Mesenteric fat pad (tissue), 1 donor: ENCODE measurements around the gene DSG4. TPM values are rescaled to one million over a fixed set of nuclear protein-coding genes. Genes with fewer than 3 reads are reported as not detected.

Experiments
- DNase-seq: peaks from one replicate; pipeline ENCODE4 v3.0.0-alpha.2; 2020; ENCODE audit warnings: low spot score
- total RNA-seq: library from RNA; stranded (reverse); fragmentation: NEBNext Ultra II Directional; extraction: Animal tissue kit (Norgen Biotek cat#: 25700); gene quantifications from one replicate; pipeline ENCODE4 v1.2.1, GENCODE V29; 2021
- donor health status: DM: yes; HTN: yes; CAD: no.

DSG4 gene
- total RNA-seq, 1 donor from 2014 or later = not detected

DNA sequence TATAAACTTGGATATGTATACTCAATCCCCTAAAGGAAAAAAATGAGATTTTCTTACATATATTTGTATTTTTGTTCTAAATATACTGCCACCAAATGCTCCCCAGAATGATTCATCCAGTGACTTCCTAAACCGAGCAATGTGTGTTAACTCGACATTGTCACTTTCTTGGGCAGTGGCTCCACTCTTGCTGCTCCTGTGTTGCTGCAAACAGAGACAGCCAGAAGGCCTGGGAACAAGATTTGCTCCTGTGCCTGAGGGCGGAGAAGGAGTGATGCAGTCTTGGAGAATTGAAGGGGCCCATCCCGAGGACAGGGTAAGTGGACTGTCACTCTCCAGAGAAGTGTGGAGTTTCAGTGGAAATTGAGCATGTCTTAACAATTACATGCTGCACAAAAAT is 32.7 kb downstream of the DSG4 start:
- no peak for DNase-seq

DNA sequence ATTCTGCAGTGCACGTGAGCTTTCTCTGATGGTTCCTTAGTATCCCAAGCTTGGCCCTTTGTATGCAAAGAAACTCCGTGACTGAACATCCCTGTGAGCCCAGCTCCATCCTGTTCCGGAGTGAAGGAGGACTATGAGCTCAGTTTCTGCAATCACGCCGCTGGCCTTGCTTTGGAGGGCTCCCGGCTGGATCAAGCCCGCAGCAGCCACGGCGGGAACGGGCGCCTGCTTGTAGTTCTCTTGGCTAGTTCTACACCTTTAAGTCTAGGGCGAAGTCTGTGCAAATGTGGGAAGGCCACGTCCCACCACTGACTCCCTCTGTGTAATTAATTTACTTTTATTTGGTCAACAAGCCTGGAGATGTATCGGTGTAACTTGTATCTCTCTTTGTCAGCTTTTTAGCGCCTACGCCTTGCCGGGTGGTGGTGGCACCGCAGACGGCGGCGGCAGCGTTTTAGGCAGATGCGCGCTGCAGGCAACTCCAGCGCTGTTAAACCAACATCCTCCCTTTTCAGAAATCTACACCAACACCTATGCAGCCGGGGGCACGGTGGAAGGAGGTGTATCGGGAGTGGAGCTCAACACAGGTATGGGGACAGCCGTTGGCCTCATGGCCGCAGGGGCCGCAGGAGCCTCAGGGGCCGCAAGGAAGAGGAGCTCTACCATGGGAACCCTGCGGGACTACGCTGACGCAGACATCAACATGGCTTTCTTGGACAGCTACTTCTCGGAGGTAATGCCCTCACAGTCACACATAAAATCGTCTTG is 34.3 kb downstream of the DSG4 start:
- no peak for DNase-seq

DNA sequence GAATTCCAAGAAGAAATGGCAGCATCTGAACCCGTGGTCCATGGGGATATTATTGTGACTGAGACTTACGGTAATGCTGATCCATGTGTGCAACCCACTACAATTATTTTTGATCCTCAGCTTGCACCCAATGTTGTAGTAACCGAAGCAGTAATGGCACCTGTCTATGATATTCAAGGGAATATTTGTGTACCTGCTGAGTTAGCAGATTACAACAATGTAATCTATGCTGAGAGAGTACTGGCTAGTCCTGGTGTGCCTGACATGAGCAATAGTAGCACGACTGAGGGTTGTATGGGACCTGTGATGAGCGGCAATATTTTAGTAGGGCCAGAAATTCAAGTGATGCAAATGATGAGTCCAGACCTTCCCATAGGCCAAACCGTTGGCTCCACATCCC is 36.6 kb downstream of the DSG4 start:
- no peak for DNase-seq

DNA sequence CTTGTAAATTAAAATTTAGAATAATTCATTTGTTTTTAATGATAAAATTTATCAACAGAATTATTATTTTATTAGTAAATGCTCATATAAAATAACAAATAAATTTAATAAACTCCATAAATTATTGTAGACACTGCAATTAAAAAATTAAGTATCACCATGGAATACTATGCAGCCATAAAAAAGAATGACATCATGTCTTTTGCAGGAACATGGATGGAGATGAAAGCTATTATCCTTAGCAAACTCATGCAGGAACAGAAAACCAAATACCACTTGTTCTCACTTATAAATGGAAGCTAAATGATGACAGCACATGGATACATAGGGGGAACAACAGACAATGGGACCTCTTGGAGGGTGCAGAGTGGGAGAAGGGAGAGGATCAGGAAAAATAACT is 41.3 kb downstream of the DSG4 start:
- DNase-seq = no peak

DNA sequence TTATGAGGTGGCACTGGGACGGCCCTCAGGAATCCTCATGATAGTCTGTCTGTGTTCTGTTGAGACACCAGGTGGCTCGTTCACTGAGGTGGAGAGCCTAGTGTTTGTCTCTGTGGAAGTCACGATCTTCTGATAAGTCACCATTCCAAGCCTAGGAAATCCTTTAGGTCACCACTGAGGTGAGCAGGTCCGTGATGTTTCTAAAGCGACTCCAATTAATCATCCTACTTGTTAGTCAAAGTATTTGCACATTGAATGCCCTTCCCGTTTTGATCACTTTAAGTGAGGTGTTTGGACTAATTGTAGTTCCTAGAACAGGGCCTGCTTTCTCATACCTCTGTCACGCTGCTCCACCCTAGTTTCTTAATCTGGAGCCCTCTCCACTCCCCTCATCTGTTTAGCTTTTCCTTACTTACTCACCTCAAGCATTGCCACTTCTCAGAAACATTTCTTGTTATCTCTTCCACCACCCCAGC is 42.9 kb downstream of the DSG4 start:
- DNase-seq = no peak

DNA sequence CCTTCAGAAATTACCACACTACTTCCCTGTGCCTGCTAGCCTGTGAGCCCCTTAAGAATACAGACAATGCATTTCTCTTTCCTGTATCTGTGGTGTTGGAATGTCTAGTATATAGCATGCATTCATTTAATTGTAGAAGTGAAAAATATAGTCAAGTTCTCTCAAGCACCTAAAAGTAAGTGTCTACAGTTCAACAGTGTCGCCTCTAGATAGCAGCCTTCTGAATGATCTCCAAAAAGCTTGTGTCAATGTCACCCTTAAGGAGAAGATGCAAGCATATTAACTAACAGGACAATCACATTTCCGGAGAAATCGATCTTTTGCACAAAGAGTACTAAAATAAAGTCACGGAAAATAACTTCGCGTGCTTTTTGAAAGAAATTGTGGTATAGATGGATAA is 43.5 kb downstream of the DSG4 start:
- DNase-seq = no peak

DNA sequence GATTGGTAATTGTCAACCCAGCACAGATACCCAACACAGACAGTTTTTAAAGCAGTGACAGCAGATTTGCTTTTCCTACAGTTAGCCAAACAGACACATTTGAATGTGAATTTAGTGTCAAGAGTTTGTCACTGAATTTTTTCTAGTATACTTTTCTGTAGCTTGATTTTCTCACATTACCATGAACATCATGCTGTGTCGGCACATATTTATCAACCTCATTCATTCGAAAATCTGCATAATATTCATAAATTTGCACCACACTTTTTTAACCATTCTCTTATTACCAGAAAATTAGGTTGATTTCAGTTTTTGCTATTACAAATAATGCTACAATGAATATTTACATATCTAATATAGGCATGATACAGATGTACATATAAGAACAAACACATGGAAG is 43.9 kb downstream of the DSG4 start:
- no peak for DNase-seq

DNA sequence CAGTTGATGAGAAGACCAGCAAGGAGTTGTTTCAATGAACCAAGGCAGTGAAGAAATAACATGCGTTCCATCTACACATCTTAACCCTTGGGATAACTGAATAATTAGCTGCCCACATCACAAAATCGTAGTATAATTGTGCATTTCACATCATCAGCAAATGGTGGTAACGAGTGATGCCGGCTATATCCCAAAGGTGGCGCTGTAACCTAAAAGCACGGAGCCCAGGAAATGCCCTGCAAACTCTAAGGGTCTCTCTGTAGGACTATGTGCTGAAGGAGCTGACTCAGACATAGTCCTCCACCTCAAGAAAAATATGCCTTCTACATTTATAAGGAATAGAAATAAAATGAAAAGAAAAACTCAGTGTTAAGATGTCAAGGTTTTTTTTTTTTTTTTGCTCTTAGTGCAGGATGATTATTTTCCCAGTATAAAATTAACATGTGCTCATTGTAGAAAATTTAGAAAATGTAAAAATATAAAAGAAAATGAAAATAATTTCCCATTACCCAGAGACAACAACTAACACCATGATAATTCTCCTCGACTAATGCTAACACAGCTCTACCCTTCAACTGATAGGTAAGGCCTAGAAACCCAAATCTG is 47.9 kb downstream of the DSG4 start:
- DNase-seq = no peak

DNA sequence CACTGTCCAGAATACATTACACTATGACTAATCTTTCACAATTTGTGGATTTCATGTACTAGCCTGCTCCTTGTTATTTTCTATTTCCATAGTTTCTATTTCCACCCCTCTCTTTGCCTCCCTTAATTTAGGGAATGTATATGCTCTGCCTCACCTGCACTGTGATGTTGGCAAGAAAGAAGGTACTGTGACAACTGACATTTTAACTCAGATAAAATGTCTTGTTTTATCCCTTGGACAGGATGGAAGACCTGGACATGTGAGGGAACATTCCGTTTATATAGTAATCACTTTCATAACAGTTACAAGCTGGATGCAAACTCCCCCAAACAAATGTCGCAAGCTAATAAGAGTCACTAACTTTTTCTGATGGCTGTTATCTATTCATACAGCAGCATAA is 49.4 kb downstream of the DSG4 start:
- DNase-seq = no peak

DNA sequence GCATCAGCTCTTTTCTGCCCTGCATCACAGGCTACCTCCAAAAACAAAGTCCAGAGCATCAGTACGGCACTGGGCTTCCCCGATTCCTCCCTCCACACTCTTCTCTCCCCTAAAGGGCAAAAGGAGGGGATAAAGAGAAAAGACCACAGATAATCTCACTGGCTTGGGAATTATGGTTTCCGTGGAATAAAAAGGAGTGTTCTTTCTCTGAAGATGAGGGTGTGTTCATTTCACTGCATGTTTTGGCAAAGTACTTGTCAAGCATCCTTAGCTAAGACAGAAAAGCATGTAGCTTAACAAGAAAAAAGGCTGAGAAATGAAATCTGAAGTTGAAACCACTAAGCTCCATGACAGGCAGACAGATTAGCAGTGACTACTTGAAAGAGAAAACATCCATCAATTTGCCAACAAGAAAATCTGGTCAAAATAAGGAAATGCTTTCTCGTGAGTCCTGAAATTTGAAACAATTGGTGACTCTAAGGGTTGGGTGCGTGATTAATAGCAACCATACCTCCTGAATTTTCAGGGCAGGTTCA is 50.4 kb downstream of the DSG4 start:
- DNase-seq = no peak

DNA sequence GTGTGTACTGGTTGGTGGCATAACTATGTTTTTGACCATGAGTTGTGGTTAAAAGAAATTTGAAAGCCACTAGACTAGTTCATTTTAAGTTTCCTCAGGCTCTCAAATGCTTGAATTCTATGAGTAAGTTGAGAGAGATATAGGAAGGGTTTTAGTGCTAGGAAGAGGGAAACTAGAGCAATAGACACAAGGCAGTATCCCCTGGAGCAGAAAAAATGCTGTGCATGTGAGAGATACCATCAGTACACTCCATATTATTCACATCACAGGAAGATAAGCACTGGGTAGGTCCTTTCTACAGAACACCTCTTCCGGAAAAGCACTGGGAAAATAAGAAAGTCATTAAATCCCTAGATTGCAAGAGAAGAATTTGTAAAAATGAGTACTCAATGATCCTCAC is 51.6 kb downstream of the DSG4 start:
- no peak for DNase-seq

DNA sequence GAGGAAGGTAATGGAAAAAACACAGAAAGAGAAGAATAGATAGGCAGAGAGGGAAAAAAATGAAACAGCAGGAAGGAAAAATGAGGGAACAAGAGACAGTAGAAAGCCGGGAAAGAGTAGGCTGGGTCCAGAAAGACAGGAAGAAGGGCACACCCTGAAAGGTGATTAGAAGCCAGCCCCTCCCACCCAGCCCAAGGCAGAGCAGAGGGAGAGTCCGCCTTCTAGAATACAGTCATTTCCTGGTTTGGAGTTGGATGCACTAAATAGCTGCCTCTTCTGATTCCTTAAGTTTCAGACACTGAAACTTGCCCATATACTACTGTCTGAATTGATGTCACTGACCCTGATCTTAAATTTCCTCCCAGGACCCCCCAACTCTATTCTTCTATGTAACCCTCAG is 53.0 kb downstream of the DSG4 start:
- DNase-seq = no peak

DNA sequence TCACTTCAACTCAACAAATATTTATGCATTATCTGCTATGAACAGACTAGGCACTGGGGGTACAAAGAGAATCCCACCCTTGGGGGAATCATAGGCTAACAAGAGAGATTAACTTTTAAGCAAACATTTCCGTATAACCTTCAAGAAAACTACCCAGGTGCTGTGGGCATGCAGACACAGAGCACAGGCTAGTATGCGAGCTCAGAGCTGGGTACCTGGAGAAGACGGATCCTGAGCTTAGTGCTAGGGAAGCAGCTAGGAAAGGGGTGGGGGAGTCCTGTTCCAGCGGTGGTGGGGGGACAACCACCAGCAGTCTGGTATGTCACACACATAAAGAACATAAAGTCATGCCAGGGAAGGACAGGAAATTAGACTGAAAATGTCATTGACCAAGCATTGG is 53.5 kb downstream of the DSG4 start:
- DNase-seq = no peak

DNA sequence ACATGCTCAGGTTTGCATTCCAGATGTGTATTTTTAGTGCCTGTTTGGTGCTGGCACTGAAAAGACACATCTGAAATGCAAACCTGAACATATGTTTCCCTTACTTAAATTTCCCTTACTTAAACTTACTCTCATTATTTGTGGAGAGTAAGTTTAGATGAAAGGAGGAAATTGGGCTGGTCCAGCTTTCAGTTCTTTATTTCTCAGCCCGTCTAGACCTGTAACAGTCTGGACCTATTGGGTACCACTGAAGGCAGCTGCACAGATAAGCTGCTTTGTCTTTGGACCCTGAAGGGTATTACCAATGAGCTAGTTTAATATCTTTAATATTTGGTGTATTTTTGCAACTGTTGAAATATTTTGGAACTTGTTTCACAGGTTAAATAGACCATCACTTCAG is 54.0 kb downstream of the DSG4 start:
- DNase-seq = no peak

DNA sequence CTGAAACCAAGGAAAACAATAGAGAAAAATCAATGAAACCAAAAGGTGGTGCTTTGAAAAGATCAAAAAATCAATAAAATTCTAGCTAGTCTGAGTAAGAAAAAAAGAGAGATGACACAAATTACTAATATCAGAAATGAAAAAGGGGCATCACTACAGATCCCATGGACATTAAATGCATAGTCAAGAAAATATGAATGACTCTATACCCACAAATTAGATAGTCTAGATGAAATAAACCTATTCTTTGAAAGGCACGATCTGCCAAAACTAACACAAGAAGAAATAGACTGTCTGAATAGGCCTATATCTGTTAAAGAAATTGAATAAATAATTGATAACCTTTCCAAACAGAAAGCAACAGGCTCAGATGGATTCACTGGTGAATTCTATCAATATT is 55.7 kb downstream of the DSG4 start:
- DNase-seq = no peak

DNA sequence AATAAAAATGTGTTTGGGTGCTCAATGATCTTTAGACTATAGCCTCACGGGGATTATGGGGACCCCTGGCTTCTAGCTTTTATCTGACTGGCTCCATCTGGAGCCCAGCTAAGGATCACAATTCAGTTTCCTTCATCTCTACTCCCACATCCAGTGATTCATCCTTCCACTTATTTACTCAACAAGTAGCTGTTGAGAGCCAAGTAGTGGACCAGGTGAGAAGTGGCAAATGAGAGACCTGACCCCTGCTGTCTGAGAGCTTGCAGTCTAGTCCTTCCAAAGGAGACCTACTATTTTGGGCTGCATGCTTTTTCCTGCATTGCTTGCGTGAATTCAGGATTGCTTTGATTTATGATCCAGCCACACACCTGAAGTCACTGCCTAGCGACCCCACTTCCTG is 60.2 kb downstream of the DSG4 start:
- no peak for DNase-seq

DNA sequence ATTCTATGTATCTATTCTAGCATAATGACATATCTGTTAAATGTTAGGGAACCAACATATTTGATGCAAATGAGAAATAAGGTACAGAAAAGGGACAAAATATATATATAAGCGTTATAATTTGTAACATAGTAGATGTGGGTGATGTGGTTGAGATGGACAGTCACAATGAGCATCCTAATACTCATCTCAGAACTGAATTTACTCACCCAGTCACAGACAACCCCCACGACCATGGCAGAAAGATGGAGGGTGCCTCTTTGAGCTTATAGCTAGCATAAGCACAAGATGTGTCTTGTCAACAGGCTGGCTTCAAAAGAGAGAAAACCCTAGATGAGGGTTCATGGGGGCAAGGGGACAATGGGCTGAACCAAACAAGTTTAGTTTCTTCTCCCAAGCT is 61.8 kb downstream of the DSG4 start:
- DNase-seq = no peak

DNA sequence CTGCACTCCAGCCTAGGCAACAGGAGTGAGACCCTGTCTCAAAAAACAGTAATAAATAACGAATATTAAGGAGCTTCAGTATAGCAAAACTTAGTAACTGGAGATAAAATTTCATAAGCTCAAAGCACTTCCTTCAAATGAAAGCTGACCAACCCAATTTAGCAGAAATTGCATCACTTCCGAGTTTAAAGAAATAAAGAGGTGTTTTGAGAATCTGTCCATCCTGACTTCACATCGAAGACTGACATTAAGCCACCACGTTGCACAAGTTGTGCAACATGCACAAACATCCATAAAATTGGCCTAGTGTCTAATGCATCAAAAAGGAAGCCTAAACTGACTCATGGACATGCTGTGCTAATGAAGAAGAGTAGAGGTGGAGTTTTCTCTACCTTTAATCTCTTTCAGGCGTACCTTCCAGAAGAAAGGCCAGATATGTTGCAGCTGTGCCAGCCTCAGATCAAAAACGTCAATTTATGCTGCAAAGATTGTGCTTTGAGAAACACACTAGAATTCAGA is 63.3 kb downstream of the DSG4 start:
- no peak for DNase-seq

DNA sequence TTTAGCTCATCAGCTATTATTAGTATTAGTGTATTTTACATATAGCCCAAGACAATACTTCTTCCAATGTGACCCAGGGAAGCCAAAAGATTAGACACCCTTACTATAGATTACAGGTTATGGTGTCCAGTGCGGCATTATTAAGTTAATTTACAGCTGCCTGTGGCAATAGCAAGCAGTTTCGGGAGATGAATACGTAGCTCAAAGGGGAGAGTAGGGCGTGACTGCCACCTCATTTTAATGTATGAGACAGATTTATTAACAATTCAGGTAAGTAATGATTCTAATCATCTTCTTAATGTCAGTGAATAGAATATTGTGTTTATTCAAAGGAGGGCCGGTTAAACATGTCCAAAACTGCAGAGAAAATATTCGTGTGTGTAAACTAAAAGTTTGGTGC is 64.2 kb downstream of the DSG4 start:
- DNase-seq = no peak

DNA sequence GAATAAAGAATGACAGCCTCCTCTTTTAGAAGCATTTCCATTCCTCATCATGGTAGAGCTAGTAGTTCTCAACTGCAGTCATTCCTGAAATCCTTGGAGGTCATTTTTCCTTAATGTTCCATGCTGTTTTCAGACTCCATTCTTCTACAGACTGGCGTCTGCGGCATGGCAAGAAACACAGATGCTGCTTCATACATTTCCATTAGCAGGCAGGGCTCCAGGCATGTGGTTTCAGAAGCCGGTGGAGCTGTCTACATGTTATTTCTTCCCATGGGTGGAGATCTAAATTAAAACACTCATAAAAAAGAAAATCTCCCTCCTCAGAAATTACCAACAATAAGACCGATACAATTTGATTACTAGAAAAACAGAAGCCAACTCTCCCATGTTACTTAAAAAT is 64.9 kb downstream of the DSG4 start:
- no peak for DNase-seq

DNA sequence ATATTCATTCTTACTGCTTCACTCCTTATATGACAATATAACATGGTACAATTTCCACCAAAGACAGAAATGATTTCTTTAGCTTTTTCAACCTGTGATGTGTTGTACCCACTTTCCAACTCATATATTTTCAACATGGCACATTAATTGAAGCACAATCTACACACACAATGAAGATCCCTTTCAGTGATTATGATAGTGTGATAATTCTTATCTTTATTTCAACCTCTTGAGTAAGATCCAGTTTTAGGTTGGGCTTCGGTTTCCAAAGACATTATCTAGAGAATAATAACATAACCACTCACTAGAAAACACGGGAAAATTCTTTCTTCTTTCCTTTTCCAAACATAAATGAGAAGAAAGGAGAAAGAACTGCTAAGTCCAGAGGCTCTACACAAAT is 67.6 kb downstream of the DSG4 start:
- no peak for DNase-seq

DNA sequence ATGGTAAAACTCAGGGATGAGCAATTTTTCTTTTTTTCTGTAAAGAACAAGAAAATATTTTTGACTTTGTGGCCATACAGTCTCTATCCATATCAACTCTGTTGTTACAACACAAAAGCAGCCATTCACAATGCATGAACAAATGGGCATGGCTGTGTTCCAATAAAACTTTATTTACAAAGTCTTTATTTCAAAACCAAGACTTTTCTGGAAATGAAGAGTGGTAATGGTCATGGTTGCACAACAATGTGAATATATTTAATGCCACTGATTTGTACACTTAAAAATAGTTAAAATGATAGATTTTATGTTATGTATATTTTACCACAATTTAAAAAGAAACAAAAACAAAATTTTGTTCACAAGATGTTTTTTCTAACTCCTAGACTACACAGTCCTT is 69.3 kb downstream of the DSG4 start:
- no peak for DNase-seq

DNA sequence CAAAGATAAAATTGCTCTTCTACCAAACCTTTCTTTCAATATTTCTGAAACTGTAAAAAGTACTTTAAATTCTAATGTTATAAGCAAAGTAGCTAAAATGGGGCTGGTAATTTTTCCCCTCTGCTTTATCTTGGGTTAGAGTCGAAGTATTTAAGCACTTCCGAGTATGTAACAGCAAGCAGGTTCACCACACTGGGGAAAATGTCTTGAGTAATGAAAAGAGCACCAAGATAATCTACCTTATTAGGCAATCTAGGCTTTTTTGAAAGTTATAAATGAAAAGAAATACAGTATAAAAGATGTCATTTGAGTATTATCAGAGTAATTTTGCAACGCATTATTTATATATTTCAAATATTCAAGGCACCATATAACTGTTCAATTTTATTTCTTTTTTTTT is 70.3 kb downstream of the DSG4 start:
- DNase-seq = no peak
